Mononuclear cell (primary cell): ENCODE measurements around the gene LRRC41. TPM values are rescaled to one million over a fixed set of nuclear protein-coding genes. Genes with fewer than 3 reads are reported as not detected.
"Not testable (repeated sequence)": the region's sequence is repeated elsewhere in the genome, so short reads cannot be mapped to it uniquely, and the experiment has no call there.

ENCODE experiments used
- H3K27me3 ChIP-seq: 2 replicates; pipeline ENCODE4 v1.6.0; 2011; ENCODE audit warnings: low read length, control low read depth; ENCODE audit not compliant: insufficient read depth
- H3K4me1 ChIP-seq: 2 replicates; pipeline ENCODE4 v1.5.1; 2011; ENCODE audit warnings: mild to moderate bottlenecking, low read length, control low read depth; ENCODE audit not compliant: insufficient read depth
- H3K4me3 ChIP-seq: 2 replicates; pipeline ENCODE4 v1.5.1; 2011; ENCODE audit warnings: mild to moderate bottlenecking, low read length, moderate library complexity
- H3K9me3 ChIP-seq: 2 replicates; pipeline ENCODE4 v1.5.1; 2011; ENCODE audit warnings: low read depth, mild to moderate bottlenecking, control low read depth, low read length
- total RNA-seq: library from RNA; depleted of rRNA; stranded (reverse); fragments of >200 nt; gene quantifications from one replicate; pipeline ENCODE4 v1.2.3, GENCODE V29; 2012

LRRC41 gene
- total RNA-seq, 1 donor, result 20.1 TPM

GRCh38 chr1:46333300-46334029, 30.0 kb upstream of the LRRC41 start:
- no peak overlapping the region for H3K4me3 ChIP-seq
- no peaks in the 10 kb centered on the region for H3K9me3 ChIP-seq
- H3K27me3 ChIP-seq, result no peaks in the 10 kb centered on the region
- no peaks in the 10 kb centered on the region for H3K4me1 ChIP-seq

DNA sequence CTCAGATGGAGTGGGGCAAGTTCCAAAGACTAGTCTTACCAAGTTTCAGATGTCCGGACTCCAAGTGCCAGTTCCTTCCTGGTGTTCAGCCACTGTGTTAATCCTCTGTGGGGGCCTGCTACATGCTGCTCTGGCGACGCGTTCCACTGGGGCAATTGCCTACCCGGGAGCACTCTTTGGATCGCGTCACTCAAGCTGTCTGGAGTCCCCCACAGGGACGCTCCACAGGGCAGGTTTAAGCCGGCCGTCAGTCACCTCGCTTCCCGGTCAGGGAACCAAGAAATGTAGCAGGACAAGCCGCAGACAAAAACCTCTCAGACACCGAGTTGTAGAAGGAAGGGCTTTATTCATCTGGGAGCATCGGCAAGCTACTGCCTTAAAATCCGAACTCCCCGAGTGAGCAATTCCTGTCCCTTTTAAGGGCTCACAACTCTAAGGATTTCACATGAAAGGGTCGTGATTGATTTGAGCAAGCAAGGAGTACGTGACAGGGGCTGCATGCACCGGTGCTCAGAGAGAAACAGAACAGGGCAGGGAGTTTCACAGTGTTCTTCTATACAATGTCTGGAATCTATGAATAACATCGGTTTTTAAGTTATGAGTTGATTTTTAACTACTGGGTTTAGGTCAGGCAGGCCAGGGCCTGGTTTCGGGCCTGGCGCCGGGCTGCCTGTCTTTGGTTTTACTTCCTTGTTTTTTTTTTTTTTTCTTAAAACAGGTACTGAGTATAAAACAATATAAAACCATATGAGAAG, 28.5 kb upstream of the LRRC41 start:
- H3K9me3 ChIP-seq, H3K27me3 ChIP-seq, H3K4me1 ChIP-seq, H3K4me3 ChIP-seq: not testable (repeated sequence)

- not testable (repeated sequence) for H3K4me1 ChIP-seq, H3K27me3 ChIP-seq, H3K9me3 ChIP-seq, H3K4me3 ChIP-seq
Observed at GRCh38 chr1:46330381-46330780, 27.0 kb upstream of the LRRC41 start.

DNA sequence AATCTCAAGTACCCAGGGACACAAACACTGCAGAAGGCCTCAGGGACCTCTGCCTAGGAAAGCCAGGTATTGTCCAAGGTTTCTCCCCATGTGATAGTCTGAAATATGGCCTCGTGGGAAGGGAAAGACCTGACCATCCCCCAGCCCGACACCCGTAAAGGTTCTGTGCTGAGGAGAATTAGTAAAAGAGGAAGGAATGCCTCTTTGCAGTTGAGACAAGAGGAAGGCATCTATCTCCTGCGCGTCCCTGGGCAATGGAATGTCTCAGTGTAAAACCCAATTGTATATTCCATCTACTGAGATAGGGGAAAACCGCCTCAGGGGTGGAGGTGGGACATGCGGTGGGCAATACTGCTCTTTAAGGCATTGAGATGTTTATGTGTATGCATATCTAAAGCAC, 26.4 kb upstream of the LRRC41 start:
- not testable (repeated sequence) for H3K9me3 ChIP-seq, H3K4me1 ChIP-seq, H3K4me3 ChIP-seq, H3K27me3 ChIP-seq

DNA sequence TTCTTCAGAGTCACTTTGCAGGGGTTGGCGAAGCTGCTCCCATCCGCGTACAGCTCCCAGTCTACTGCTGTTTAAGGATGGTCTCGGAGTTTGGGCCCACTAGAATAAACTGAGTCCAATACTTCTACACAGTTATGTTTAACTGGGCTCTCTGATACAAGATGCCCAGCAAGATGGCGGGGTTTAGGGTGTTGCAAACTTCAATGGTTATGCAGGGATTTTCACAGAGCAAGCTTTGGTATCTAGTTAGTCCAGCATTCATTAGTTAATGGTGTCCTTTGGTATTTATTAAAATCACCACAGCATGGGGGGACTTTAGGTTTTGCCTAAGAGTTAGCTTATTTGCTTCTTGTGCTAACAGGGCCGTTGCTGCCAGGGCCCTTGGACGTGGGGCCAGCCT, 24.8 kb upstream of the LRRC41 start:
- H3K9me3 ChIP-seq, H3K4me1 ChIP-seq, H3K27me3 ChIP-seq, H3K4me3 ChIP-seq: not testable (repeated sequence)

DNA sequence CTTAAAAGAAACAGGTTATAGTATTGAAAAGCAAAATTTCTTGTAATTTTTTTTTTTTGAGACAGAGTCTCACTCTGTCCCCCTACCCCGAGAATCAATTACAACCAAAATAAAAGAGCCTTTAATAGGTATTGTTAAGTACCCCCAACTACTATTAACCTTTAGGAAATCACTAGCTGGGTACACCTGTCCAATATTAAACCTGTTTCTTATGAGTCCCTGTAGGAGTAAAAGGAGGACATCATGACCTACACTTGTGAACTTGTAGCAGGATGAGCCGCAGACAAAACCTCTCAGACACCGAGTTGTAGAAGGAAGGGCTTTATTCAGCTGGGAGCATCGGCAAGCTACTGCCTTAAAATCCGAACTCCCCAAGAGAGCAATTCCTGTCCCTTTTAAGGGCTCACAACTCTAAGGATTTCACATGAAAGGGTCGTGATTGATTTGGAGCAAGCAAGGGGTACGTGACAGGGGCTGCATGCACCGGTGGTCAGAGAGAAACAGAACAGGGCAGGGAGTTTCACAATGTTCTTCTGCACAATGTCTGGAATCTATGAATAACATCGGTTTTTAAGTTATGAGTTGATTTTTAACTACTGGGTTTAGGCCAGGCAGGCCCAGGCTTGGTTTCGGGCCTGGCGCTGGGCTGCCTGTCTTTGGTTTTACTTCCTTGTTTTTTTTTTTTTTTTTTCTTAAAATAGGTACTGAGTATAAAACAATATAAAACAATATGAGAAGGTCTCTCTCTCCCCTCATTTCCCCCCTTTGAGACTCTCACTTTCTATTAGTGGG, 22.1 kb upstream of the LRRC41 start:
- not testable (repeated sequence) for H3K4me1 ChIP-seq, H3K4me3 ChIP-seq, H3K9me3 ChIP-seq, H3K27me3 ChIP-seq

DNA sequence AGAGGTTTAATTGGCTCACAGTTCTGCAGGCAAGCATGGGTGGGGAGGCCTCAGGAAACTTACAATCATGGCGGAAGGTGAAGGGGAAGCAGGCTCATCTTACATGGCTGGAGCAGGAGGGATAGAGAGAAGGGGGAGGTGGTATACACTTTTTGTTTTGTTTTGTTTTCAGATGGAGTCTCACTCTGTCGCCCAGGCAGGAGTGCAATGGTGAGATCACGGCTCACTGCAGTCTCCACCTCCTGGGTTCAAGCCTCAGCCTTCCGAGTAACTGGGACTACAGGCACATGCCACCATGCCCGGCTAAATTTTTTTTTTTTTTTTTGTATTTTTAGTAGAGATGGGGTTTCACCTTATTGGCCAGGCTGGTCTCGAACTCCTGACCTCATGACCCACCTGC, 18.8 kb upstream of the LRRC41 start:
- not testable (repeated sequence) for H3K9me3 ChIP-seq, H3K27me3 ChIP-seq, H3K4me3 ChIP-seq, H3K4me1 ChIP-seq

DNA sequence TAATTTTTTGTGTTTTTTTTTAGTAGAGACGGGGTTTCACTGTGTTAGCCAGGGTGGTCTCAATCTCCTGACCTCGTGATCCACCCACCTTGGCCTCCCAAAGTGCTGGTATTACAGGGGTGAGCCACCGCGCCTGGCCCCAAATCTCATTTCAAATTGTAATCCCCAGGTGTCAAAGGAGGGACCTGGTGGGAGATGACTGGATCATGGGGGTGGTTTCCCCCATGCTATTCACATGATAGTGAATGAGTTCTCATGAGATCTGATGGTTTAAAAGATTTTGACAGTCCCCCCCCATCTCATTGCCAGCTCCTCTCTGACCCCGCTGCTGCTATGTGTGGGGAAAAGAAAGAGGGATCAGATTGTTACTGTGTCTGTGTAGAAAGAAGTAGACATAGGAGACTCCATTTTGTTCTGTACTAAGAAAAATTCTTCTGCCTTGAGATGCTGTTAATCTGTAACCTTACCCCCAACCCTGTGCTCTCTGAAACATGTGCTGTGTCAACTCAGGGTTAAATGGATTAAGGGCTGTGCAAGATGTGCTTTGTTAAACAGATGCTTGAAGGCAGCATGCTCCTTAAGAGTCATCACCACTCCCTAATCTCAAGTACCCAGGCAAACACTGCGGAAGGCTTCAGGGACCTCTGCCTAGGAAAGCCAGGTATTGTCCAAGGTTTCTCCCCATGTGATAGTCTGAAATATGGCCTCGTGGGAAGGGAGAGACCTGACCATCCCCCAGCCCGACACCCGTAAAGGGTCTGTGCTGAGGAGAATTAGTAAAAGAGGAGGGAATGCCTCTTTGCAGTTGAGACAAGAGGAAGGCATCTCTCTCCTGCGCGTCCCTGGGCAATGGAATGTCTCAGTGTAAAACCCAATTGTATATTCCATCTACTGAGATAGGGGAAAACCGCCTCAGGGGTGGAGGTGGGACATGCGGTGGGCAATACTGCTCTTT, 16.8 kb upstream of the LRRC41 start:
- H3K27me3 ChIP-seq, H3K4me3 ChIP-seq, H3K4me1 ChIP-seq, H3K9me3 ChIP-seq: not testable (repeated sequence)

DNA sequence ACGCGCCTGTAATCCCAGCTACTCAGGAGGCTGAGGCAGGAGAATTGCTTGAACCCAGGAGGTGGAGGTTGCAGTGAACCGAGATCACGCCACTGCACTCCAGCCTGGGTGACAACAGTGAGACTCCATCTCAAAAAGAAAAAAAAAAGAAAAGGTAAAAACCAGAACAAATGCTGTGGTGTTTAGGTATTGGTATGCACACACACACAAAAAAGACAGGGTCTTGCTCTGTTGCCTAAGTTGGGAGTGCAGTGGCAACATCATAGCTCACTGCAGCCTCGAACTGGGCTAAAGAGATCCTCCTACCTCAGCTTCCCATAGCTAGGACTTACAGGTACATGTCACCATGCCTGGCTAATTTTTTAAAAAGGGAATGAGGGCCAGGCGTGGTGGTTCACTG, 15.9 kb upstream of the LRRC41 start:
- not testable (repeated sequence) for H3K4me1 ChIP-seq, H3K4me3 ChIP-seq, H3K9me3 ChIP-seq, H3K27me3 ChIP-seq

DNA sequence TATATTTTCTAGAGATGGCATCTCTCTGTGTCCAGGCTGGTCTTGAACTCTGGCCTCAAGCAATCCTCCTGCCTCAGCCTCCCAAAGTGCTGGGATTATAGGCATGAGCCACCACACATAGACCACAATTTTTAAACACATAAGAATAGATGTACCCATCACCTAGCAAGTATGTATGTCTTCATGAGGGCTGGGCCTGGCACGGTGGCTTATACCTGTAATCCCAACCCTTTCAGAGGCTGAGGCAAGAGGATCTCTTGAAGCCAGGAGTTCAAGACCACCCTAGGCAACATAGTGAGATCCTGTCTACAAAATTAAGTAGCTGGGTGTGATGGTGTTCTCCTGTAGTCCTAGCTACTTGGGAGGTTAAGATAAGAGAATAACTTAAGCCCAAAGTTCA, 13.9 kb upstream of the LRRC41 start:
- H3K4me1 ChIP-seq, result no peaks in the 10 kb centered on the region
- H3K9me3 ChIP-seq, result no peaks in the 10 kb centered on the region
- no peaks in the 10 kb centered on the region for H3K27me3 ChIP-seq
- no peak overlapping the region for H3K4me3 ChIP-seq

DNA sequence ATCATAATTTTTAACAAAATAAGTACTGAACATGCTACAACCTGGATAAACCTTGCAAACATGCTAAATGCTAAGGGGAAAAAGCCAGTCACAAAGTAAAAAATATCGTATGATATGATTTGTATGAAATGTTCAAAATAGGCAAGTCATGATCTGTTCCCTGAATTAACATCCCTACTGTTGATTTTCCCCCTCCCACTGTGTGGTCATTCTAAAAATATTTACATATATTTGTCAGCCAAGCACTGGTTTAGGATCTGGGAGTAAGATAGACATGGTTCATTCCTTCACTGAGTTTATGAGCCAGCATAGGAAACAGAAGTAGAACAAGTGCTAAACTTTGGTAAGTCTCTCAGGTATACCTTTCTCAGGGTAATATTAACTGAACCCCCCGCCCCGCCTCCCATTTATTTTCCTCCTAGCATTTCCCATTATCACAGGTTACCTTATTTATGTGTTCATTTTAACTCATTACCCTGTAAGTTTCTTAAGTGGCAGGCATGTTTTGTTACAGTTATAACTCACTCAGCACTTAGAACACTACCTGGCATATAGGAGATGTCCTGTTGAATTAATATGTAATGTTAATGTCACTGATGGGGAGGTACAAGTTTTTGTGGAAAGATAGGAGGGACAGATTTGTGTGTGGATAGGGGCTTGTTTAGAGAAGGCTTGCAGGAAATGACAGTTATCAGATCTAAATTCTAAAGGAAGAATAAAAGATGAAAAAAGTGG, 12.4 kb upstream of the LRRC41 start:
- Histone ChIP-seq H3K27me3 (no peaks in the 10 kb centered on the region), H3K9me3 (no peaks in the 10 kb centered on the region), H3K4me1 (no peaks in the 10 kb centered on the region), H3K4me3 (no peak overlapping the region)

GRCh38 chr1:46310321-46310720, 6.9 kb upstream of the LRRC41 start:
- Histone ChIP-seq H3K27me3 (no peaks in the 10 kb centered on the region), H3K4me3 (no peak overlapping the region), H3K4me1 (peaks cover 39% of the 10 kb centered on the region), H3K9me3 (no peaks in the 10 kb centered on the region)

DNA sequence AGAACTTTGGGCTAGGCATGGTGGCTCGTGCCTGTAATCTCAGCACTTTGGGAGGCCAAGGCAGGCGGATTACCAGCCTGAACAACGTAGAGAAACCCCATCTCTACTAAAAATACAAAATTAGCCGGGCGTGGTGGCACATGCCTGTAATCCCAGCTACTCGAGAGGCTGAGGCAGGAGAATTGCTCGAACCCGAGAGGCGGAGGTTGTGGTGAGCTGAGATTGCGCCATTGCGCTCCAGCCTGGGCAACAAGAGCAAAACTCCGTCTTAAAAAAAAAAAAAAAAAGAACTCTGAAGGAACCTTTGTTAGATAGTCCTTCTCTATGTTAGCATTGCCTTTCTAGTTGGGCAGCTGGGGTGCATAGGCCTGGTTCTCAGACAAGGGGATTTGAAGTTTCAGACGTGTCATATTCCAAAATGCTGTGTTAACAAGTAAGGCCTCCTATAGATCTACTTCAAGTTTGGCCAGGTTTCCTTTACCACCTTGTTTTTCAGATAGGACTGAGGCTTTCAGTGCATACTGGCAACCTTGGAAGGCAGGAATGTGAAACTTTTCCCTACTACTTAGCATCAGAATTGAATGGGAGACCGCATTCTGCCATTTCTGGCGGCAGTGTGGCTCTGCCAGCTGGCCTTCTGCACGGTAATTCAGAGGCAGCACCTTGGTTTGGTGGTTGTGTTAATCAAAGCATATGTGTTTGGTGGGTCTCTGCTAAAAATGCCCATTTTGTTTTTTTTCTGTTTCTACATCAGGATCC, 6.2 kb upstream of the LRRC41 start:
- Histone ChIP-seq H3K4me1 (peaks cover 46% of the 10 kb centered on the region), H3K9me3 (no peaks in the 10 kb centered on the region), H3K27me3 (no peaks in the 10 kb centered on the region), H3K4me3 (no peak overlapping the region)

- no peaks in the 10 kb centered on the region for H3K9me3 ChIP-seq
- no peak overlapping the region for H3K4me3 ChIP-seq
- no peaks in the 10 kb centered on the region for H3K27me3 ChIP-seq
- H3K4me1 ChIP-seq, result peaks cover 62% of the 10 kb centered on the region
Observed at GRCh38 chr1:46306159-46306530, 2.7 kb upstream of the LRRC41 start.
